ENCODE measurements around the gene TBC1D14.

TBC1D14 gene

GRCh38 chr4:7059662-7060061 is 150.0 kb downstream of the TBC1D14 start:
- Histone ChIP-seq H3K4me3 (ENCODE audit: low read depth, low read length) (no peak overlapping the region), H3K27me3 (no peaks in the 10 kb centered on the region), H3K36me3 (peaks cover 82% of the 10 kb centered on the region), H3K4me1 (no peaks in the 10 kb centered on the region), H3K9me3 (no peaks in the 10 kb centered on the region)
- TF ChIP-seq, protein P1, sequence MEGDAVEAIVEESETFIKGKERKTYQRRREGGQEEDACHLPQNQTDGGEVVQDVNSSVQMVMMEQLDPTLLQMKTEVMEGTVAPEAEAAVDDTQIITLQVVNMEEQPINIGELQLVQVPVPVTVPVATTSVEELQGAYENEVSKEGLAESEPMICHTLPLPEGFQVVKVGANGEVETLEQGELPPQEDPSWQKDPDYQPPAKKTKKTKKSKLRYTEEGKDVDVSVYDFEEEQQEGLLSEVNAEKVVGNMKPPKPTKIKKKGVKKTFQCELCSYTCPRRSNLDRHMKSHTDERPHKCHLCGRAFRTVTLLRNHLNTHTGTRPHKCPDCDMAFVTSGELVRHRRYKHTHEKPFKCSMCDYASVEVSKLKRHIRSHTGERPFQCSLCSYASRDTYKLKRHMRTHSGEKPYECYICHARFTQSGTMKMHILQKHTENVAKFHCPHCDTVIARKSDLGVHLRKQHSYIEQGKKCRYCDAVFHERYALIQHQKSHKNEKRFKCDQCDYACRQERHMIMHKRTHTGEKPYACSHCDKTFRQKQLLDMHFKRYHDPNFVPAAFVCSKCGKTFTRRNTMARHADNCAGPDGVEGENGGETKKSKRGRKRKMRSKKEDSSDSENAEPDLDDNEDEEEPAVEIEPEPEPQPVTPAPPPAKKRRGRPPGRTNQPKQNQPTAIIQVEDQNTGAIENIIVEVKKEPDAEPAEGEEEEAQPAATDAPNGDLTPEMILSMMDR (IDR thresholded peaks at IDR 0.05; ENCODE audit: low read depth, low read length): no peak
- DNase-seq: no peak

GRCh38 chr4:7060346-7061150 is 150.9 kb downstream of the TBC1D14 start:
- Histone ChIP-seq H3K27me3 (no peaks in the 10 kb centered on the region), H3K9me3 (no peaks in the 10 kb centered on the region), H3K36me3 (peaks cover 80% of the 10 kb centered on the region), H3K4me3 (ENCODE audit: low read depth, low read length) (no peak overlapping the region), H3K4me1 (no peaks in the 10 kb centered on the region)
- no peak for DNase-seq
- TF ChIP-seq, protein P1 (IDR thresholded peaks at IDR 0.05; ENCODE audit: low read depth, low read length): no peak

- Histone ChIP-seq H3K4me3 (ENCODE audit: low read depth, low read length) (no peak overlapping the region), H3K9me3 (no peaks in the 10 kb centered on the region), H3K4me1 (no peaks in the 10 kb centered on the region), H3K36me3 (peaks cover 80% of the 10 kb centered on the region), H3K27me3 (no peaks in the 10 kb centered on the region)
- DNase-seq: no peak
- TF ChIP-seq, protein P1 (IDR thresholded peaks at IDR 0.05; ENCODE audit: low read depth, low read length): no peak
Observed at GRCh38 chr4:7061815-7062214, 152.2 kb downstream of the TBC1D14 start.

- Histone ChIP-seq H3K4me1 (no peaks in the 10 kb centered on the region), H3K36me3 (peaks cover 73% of the 10 kb centered on the region), H3K27me3 (no peaks in the 10 kb centered on the region), H3K9me3 (no peaks in the 10 kb centered on the region), H3K4me3 (ENCODE audit: low read depth, low read length) (no peak overlapping the region)
- TF ChIP-seq, protein P1 (IDR thresholded peaks at IDR 0.05; ENCODE audit: low read depth, low read length): no peak
- DNase-seq: no peak
Observed at GRCh38 chr4:7062816-7063215, 153.2 kb downstream of the TBC1D14 start.

DNA sequence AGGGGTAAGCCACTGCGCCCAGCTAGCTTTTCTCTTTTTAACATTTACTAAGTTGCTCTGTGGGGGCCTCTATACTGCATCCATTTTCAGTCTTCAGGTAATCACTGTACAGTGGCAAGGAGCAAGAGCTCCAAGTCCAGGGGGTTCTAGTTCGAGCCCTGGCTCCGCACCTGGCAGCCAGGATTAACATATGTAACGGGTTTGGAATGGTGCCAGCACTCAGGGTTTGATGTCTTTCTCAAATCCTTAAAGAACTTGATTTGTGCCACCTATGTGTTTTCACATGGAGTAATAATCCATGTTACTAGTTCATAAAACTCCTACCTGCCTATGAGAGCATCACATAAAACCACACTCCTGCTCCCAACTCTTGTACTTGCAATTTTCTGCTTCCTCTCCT is 153.7 kb downstream of the TBC1D14 start:
- TF ChIP-seq, protein P1 (IDR thresholded peaks at IDR 0.05; ENCODE audit: low read depth, low read length): no peak
- H3K27me3 ChIP-seq: no peaks in the 10 kb centered on the region
- H3K9me3 ChIP-seq: no peaks in the 10 kb centered on the region
- H3K4me1 ChIP-seq: no peaks in the 10 kb centered on the region
- DNase-seq: no peak
- H3K36me3 ChIP-seq: peaks cover 71% of the 10 kb centered on the region
- H3K4me3 ChIP-seq (ENCODE audit: low read depth, low read length): no peak overlapping the region

DNA sequence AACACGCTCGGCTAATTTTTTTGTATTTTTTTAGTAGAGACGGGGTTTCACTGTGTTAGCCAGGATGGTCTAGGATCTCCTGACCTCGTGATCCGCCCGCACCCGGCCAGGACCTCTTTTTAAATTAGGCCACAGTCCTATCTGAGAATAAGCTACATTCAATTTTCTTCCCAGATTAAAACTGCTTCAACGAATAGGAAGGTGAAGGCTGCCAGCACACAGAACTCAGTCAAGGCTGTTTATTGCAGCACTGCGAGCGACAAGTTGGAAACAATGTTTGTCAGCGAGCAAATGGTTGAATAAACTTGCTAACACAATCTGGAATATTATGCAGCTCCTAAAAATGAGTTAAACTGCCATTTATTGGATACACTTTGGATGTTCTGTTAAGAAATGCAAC is 156.4 kb downstream of the TBC1D14 start:
- Histone ChIP-seq H3K4me3 (ENCODE audit: low read depth, low read length) (no peak overlapping the region), H3K4me1 (no peaks in the 10 kb centered on the region), H3K36me3 (peaks cover 44% of the 10 kb centered on the region), H3K27me3 (no peaks in the 10 kb centered on the region), H3K9me3 (no peaks in the 10 kb centered on the region)
- no peak for DNase-seq
- TF ChIP-seq, protein P1 (IDR thresholded peaks at IDR 0.05; ENCODE audit: low read depth, low read length): no peak

All from BE2C (cell line).